K562 (cell line): Measurements from ENCODE around the gene C1R. TPM values are rescaled to one million over a fixed set of nuclear protein-coding genes. Genes with fewer than 3 reads are reported as not detected.
A peak's percentile ranks its signal among the peaks of the same experiment; 100 is the strongest.

Source experiments
- ATAC-seq: fragments of 200-7000 bp; cut with Tn5 transposase; 3 replicates; pipeline ENCODE4 v1.9.1; 2020; ENCODE audit warnings: moderate library complexity
- BruUV-seq: library from RNA; stranded (reverse); fragments of 400-500 nt; replicated peaks from 2 replicates; lab custom pipeline; 2021; lab: Mats Ljungman, UMichigan
- CTCF ChIA-PET: fragments of 300-600 bp; formaldehyde crosslinking; extraction: SDS; loops from one replicate; lab custom pipeline; 2021; ENCODE audit warnings: low intra/inter-chr PET ratio; lab: Yijun Ruan, JAX
- POLR2A ChIA-PET: fragments of 300-600, 350-650 bp; sonication (Branson Sonifier 250); formaldehyde crosslinking; extraction: SDS; loops from one replicate; lab custom pipeline; 2021; ENCODE audit warnings: antibody characterized with exemption, inconsistent platforms; lab: Yijun Ruan, JAX
- DNase-seq, 4 experiments: peaks; one replicate each; pipeline versions ENCODE4 v3.0.0 to v3.0.0-alpha.2; 2011 to 2018; ENCODE audit warnings: low spot score in 3 of 4, mixed read lengths in 3 of 4; ENCODE audit errors: extremely low read depth in 1 of 4
- FAIRE-seq: peaks from 2 replicates; lab custom pipeline; 2011; peaks lifted over from hg19 to GRCh38; lab: Jason Lieb, UNC
- H2AFZ ChIP-seq: 2 replicates; pipeline ENCODE4 v1.6.0; 2011; ENCODE audit warnings: low read depth, low read length, control low read depth, inconsistent platforms
- H3K27ac ChIP-seq: fragments of 200-600 bp; 3 replicates; pipeline ENCODE4 v1.8.0; 2011; ENCODE audit warnings: low read depth, mild to moderate bottlenecking, control low read depth, inconsistent platforms, low read length, moderate library complexity, mixed read lengths; ENCODE audit errors: extremely low read depth
- H3K27me3 ChIP-seq, 2 experiments: fragments of 300-600 bp in 1 of 2; 2 replicates in 1 of 2; 3 replicates in 1 of 2; pipeline versions ENCODE4 v1.6.0 to v1.8.0; 2011; ENCODE audit warnings: inconsistent platforms in 2 of 2, low read length in 2 of 2, mild to moderate bottlenecking in 1 of 2, mixed read lengths in 1 of 2, moderate library complexity in 1 of 2; ENCODE audit not compliant: control insufficient read depth in 2 of 2, insufficient read depth in 2 of 2
- H3K36me3 ChIP-seq: fragments of 300-600 bp; 3 replicates; pipeline ENCODE4 v1.8.0; 2011; ENCODE audit warnings: mild to moderate bottlenecking, low read length, inconsistent platforms; ENCODE audit not compliant: control insufficient read depth, insufficient read depth
- H3K4me1 ChIP-seq, 2 experiments: fragments of 200-600 bp in 1 of 2; replicated peaks in 1 of 2; 2 replicates in 1 of 2; 3 replicates in 1 of 2; pipeline versions ENCODE4 v1.5.1 to v1.8.0; 2011; ENCODE audit warnings: inconsistent platforms in 2 of 2, low read length in 2 of 2, mild to moderate bottlenecking in 1 of 2, mixed read lengths in 1 of 2, moderate library complexity in 1 of 2; ENCODE audit not compliant: control insufficient read depth in 2 of 2, insufficient read depth in 2 of 2
- H3K4me2 ChIP-seq: 2 replicates; pipeline ENCODE4 v1.6.1; 2011; ENCODE audit warnings: low read length, control low read depth, inconsistent platforms, mixed read lengths; ENCODE audit not compliant: insufficient read depth
- H3K4me3 ChIP-seq: fragments of 200-600 bp; sonication (generic), shearing (Covaris generic); 2 replicates; pipeline ENCODE4 v1.5.1; 2016; ENCODE audit warnings: control low read depth, inconsistent platforms
- H3K79me2 ChIP-seq: fragments of 200-600 bp; 3 replicates; pipeline ENCODE4 v1.8.0; 2011; ENCODE audit warnings: low read length, inconsistent platforms; ENCODE audit not compliant: control insufficient read depth, insufficient read depth
- H3K9ac ChIP-seq, 2 experiments: 2 replicates each; pipeline versions ENCODE4 v1.6.0 to v1.6.1; 2011; ENCODE audit warnings: low read depth in 2 of 2, low read length in 2 of 2, control low read depth in 1 of 2, inconsistent platforms in 1 of 2, mild to moderate bottlenecking in 1 of 2, mixed read lengths in 1 of 2; ENCODE audit not compliant: insufficient read depth in 1 of 2
- H3K9me1 ChIP-seq: one replicate; pipeline ENCODE4 v1.6.0; 2011; ENCODE audit warnings: inconsistent platforms, mild to moderate bottlenecking, low read length, moderate library complexity; ENCODE audit not compliant: control insufficient read depth, insufficient read depth
- H3K9me3 ChIP-seq: replicated peaks from 2 replicates; pipeline ENCODE4 v1.5.1; 2011; ENCODE audit warnings: low read depth, low read length, inconsistent platforms; ENCODE audit not compliant: control insufficient read depth, insufficient read depth
- H4K20me1 ChIP-seq: replicated peaks from 2 replicates; pipeline ENCODE4 v1.6.1; 2011; ENCODE audit warnings: low read length, inconsistent platforms, mixed read lengths; ENCODE audit not compliant: control insufficient read depth, insufficient read depth
- HDAC2 ChIP-seq: fragments of 450-650 bp; IDR thresholded peaks from 2 replicates; pipeline ENCODE4 v1.6.1; 2016; ENCODE audit warnings: mild to moderate bottlenecking
- MXI1 ChIP-seq: IDR thresholded peaks from 2 replicates; pipeline ENCODE4 v1.6.1; 2011; ENCODE audit warnings: low read depth, mild to moderate bottlenecking, improper control_type of control experiment, low read length
- RBM25 ChIP-seq: fragments of 200-400 bp; formaldehyde crosslinking; IDR thresholded peaks from 2 replicates; pipeline ENCODE4 v1.6.1; 2018; ENCODE audit warnings: low read length, low read depth, moderate library complexity; ENCODE audit not compliant: severe bottlenecking
- RHOXF2B ChIP-seq: fragments of 250-450 bp; sonication (Bioruptor Pico); conservative IDR thresholded peaks from 2 replicates; pipeline ENCODE4 v1.5.1; 2021
- SIN3B ChIP-seq: fragments of 450-650 bp; IDR thresholded peaks from 2 replicates; pipeline ENCODE4 v1.6.1; 2017; ENCODE audit warnings: low read depth, mild to moderate bottlenecking, moderate library complexity
- TRIM28 ChIP-seq: fragments of 450-650 bp; IDR thresholded peaks from 2 replicates; pipeline ENCODE4 v1.6.1; 2017
- ZNF592 ChIP-seq: fragments of 450-650 bp; IDR thresholded peaks from 2 replicates; pipeline ENCODE4 v1.6.1; 2017; ENCODE audit warnings: antibody characterized with exemption, mild to moderate bottlenecking
- WGBS: fragments of 100-300 bp; shearing (Covaris generic); methylation state at CpG from one replicate; pipeline ENCODE4 v1.1.6; 2016; ENCODE audit warnings: low coverage, mixed read lengths; ENCODE audit not compliant: insufficient coverage; ENCODE audit errors: missing lambda C conversion rate; 5-methylcytosine and 5-hydroxymethylcytosine counted together
- in situ Hi-C: fragments of 300-500 bp; cut with MboI; formaldehyde crosslinking; loops from 4 replicates; pipeline ENCODE4 v1.15.0; 2018; ENCODE audit warnings: inconsistent platforms, mixed read lengths
- intact Hi-C: fragments of 100-400 bp; cut with micrococcal nuclease; formaldehyde crosslinking; loops from 2 replicates; pipeline ENCODE4 v1.14.2; 2022
- polyA plus RNA-seq, 8 experiments: library from polyadenylated mRNA; depleted of rRNA in 4 of 8; stranded (reverse) in 5 of 8; unstranded in 3 of 8; fragments of >200 nt; fragmentation: Nextera tagmentation in 2 of 8; fragmentation: Illumina TruSeq in 1 of 8; extraction: Ambion mirVana in 2 of 8; extraction: Trizol in 1 of 8; gene quantifications; 2 replicates each; pipeline versions ENCODE4 v1.2.1 to v1.2.3, GENCODE V29; 2011 to 2014; ENCODE audit warnings: inconsistent platforms in 1 of 8, missing spikeins in 1 of 8
- total RNA-seq, 7 experiments: library from RNA; depleted of rRNA in 6 of 7; stranded (reverse); fragments of >200 nt in 6 of 7; fragmentation: Illumina TruSeq in 2 of 7; extraction: Trizol in 2 of 7; gene quantifications; 2 replicates each; pipeline versions ENCODE4 v1.2.1 to v1.2.3, GENCODE V29; 2011 to 2021; ENCODE audit warnings: low replicate concordance in 1 of 7

C1R gene
- total and polyA plus RNA-seq, 9 of the 15 experiments (the other 6 are each of a cell fraction or from before 2014, with no cell fraction given), result 0.07 to 1.0 (median 0.33) TPM; not detected in 1

DNA sequence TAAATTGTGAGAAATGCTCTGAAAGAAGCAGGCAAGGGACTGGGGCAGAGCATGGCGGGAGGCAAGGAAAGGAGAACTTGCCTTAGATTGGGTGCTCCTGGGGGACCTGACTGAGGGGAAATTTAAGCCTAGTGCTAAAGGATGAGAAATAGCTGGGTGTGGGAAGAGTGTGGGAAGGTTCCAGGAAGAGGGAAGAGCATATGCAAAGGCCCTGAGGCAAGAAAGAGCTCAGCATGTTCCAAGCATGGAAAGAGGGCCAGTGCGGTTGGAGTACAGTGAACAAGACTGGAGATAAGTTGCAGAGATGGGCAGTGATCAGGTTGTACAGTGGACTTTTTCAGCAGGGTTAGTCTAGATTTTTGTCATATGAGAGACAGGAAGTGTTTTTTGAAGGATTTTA is 47.0 kb upstream of the C1R start:
- H3K4me2 ChIP-seq, result no peak overlapping the region
- CTCF ChIA-PET, result no interaction called here
- no peaks in the 10 kb centered on the region for H3K27me3 ChIP-seq
- no TSS peak for BruUV-seq
- ATAC-seq, result no peak
- FAIRE-seq, result no peak
- no peak for DNase-seq
- H4K20me1 ChIP-seq, result no peaks in the 10 kb centered on the region
- no peaks in the 10 kb centered on the region for H3K9me1 ChIP-seq
- no peak overlapping the region for H3K4me3 ChIP-seq
- H3K36me3 ChIP-seq, result peaks cover 41% of the 10 kb centered on the region; the same call in 2 of the 3 replicates
- intact Hi-C loops, result no loop called here
- no peak overlapping the region for H3K27ac ChIP-seq
- no peaks in the 10 kb centered on the region; a peak in 2 of 5 replicates for H3K4me1 ChIP-seq
- in situ Hi-C loops, result no loop called here
- H3K79me2 ChIP-seq, result no peaks in the 10 kb centered on the region
- no peaks in the 10 kb centered on the region for H3K9me3 ChIP-seq
- no peak overlapping the region for H2AFZ ChIP-seq
- no peak for TF ChIP-seq RHOXF2B
- TF ChIP-seq RBM25, result peak; percentile 12
- no peak overlapping the region for H3K9ac ChIP-seq
- WGBS, result 85% methylated on average over 2 of the region's 2 CpGs
- POLR2A ChIA-PET, result interaction anchor here (0.6 kb wide), 1 partner anchor 74 kb away, joined by 4 read pairs; no protein-coding TSS in a partner anchor

- intact Hi-C loops (no loop called here), in situ Hi-C loops (no loop called here)
- Histone ChIP-seq H4K20me1 (no peaks in the 10 kb centered on the region), H3K36me3 (peaks cover 38% of the 10 kb centered on the region; the same call in 2 of the 3 replicates), H3K9ac (no peak overlapping the region), H3K4me1 (peaks cover 0 to 5% of the 10 kb centered on the region in 2 experiments; a peak in 2 of 5 replicates), H3K79me2 (no peaks in the 10 kb centered on the region), H2AFZ (no peak overlapping the region), H3K27ac (no peak overlapping the region), H3K27me3 (no peaks in the 10 kb centered on the region), H3K9me3 (no peaks in the 10 kb centered on the region), H3K4me3 (no peak overlapping the region), H3K9me1 (no peaks in the 10 kb centered on the region), H3K4me2 (no peak overlapping the region)
- ATAC-seq, result no peak
- FAIRE-seq, result no peak
- ChIA-PET CTCF (no interaction called here), POLR2A (no interaction called here)
- no TSS peak for BruUV-seq
- WGBS, result 86% methylated on average over 4 of the region's 4 CpGs
- no peak for DNase-seq
- TF ChIP-seq ZNF592 (no peak), TRIM28 (no peak), MXI1 (no peak), HDAC2 (no peak), SIN3B (no peak)
Observed at GRCh38 chr12:7137908-7138307, 45.7 kb upstream of the C1R start.
